Fibroblast of peridontal ligament (primary cell): Measurements from ENCODE around the gene POLR3GL.

ENCODE experiments used
- DNase-seq: peaks from one replicate; pipeline ENCODE4 v3.0.0-alpha.2; 2010; ENCODE audit errors: extremely low read depth

POLR3GL gene

DNA sequence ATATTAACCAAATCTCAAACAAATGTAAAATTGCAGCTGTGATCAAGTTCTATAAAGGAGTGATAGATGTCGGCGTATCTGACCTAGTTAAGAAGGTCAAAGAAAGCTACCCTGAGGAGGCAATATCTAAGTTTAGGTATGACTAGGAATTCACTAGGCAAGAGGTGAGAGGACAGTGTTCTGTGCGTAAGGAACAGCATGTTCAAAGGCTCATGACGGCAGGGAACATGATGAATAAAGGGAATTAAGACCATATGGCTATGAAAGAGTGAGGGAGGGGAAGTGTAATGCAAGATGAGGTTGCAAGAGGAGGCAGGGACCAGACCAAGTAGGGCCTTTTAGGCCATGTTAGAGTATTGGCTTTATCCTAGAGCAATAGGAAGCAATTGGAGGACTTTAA, 15.3 kb upstream of the POLR3GL start:
- no peak for DNase-seq

DNA sequence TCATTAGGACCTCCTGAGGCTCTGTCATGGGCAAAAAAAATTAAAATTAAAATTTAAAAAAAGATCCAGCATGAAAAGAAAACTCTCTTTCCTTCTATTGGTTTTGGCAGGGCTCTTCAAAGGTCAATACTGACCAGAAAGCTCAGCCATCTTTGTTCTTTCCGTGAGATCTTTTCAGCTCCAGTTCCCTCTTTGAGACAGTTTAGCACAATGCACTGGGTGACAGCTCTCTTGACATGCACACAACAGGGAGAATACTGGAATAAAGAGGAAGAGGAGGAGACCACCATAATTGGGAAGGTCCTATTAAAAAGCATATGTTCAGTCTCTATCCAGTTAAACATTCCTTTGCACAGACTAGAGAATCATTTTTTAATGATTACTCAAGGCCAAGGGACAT, 13.0 kb upstream of the POLR3GL start:
- no peak for DNase-seq

DNA sequence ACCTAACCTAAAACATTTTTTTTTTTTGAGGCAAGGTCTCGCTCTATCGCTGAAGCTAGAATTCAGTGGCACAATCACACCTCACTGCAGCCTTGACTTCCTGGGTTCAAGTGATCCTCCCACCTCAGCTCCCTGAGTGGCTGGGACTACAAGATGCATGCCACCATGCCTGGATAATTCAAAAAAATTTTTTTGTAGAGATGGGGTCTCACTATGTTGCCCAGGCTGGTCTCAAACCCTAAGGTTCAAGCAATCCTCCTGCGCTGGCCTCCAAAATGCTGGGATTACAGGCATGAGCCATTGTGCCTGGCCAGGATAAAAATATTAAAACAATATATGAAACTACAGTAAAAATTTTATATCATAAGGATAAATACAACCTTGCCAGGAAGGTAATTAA, 11.6 kb upstream of the POLR3GL start:
- no peak for DNase-seq

DNA sequence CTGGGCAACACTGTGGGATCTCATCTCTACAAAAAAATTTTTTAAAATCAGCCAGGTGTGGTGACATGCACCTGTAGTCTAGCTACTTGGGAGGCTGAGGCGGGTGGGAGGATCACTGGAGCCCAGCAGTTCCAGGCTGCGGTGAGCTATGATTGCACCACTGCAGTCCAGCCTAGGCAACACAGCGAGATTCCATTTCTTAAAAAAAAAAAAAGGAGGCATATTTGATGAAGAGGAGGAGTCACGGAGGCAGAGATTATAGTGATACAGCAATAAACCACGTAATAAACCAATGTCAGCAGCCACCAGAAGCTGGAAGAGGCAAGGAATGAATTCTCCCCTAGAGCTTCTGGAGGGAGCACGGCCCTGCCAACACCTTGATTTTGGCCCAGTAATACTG, 10.6 kb upstream of the POLR3GL start:
- DNase-seq, result no peak

DNA sequence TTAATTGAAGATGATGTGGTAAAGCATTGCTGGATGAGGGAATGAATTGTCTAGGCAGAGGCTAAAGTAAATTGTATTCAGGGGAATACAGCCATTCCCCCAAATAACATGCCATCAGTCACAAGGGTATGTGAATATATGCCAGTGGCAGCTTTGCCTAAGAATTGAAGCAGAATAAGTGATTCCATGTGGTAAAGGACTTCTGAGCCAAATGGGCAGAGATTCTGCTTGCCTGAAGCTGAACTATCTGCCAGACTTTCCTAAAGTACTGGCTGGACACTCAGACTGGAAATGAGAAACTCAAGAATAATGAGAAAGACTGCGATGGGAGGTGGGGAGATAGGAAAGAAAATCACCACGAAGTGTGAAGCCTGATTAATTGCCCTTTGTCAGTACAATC, 9.1 kb upstream of the POLR3GL start:
- DNase-seq, result peak; percentile 86

DNA sequence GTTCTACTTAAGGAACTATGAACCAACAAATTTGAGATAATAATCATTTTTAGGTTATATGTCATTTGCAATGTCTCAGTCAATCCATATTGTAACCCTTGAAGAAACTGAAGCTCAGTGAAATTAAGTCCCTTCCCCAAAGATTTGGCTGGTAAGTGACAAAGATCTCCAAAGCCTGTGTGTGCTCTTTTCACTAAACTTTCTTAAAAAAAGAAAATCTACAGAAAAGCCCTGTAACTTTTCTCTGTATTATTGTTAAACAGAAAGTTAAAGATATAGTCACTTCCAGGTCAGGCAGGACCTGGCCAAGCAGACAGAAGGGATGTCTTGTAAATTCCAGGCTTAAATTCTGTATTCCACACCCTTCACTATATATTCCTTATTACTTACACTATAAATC, 8.1 kb upstream of the POLR3GL start:
- DNase-seq, result no peak

DNA sequence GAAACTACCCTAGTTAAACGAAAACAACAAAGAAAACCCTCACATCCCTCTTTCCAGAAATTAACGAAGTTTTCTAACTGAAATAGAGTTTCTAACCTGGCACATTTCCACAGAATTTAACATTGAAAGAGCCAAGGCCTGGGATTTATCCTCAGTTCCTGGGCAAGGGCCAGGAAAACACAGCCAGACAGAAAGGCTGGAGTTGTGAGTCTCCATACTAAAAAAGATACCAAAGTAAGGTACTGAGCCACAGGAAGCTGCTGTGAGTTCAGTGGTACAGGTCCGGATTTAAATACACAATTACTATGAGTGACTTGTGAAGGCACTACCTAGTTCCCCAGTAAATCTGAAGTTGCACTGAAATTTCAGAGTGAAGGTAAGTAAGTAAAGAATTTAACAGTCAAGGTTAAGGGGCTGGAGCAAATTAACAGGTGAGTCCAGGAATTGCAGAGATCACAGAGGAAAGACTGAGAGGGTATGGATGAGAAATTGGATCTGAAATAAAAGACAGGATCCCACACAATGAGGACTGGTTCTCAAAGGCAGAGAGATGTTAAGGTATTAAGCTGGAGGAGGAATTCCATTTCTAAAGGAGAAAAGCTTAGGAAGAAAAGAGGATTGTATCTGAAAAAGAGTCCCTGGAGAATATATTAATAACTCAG, 7.6 kb upstream of the POLR3GL start:
- DNase-seq, result peak; percentile 78

DNA sequence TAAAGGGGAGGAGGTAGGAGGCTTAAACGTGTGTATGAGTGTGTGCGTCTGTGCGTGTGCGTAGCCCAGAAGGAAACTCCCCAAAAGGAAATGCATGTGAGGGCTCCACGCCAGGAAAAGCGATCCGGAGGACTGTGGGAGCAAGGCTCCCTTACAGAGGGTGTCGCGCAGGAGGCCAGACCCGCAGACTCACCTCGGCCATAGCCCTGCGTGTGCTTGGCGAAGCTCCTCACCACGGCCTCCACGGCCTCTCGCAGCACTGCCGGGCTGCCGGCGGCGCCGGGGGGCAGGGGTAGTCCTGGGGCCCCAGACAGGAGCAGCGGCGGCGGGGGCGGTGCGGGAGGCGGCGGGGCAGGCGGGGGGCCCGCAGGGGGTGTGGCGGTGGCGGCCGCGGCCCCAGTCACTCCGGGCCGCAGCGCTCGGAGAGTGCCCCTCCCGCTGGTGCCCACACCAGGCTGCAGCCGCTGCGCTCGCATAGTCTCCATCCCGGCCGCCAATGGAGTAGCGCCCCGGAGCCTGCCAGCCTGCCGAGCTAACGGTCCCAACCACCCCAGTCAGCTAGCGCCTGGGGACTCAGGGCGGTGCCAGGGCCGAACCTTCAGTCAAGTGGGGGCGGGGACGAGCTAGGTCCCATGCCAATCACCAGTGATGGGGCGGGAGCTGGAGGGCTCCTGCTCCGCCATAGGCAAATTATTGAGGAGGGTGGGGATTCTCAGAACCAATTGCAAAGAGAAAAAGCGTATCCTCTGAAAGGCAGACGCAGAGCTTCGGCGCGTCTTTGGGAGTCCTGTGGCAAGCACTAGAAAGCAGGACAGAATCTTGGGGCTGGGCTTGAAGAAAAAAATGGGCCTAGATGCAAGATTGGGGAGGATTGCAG, 6.8 kb upstream of the POLR3GL start, which contains the start of gene LIX1L:
TSS of gene LIX1L (minus strand) at position 575 of the 877 bp plus-strand sequence. CDS start at position 485, 90 bp downstream.
- DNase-seq, result peak; percentile 95

DNA sequence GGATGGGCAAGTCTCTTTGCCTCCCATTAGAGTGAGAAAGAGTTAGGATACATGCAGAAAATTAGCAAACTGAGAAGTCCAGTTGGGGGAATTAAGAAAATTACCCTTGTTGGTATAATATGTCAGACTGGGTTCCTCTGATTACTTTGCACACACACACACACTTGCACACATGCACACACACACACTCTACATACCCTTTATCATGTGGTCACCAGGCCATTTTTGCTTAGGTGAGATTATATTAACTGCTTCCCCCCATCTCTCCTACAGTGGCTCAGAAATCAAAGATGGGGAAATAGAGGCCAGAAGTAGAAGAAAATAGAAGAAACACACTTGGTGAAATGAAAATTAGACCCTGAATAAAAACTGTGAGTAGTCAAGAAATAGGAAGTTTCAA, 5.8 kb upstream of the POLR3GL start:
- DNase-seq, result no peak

DNA sequence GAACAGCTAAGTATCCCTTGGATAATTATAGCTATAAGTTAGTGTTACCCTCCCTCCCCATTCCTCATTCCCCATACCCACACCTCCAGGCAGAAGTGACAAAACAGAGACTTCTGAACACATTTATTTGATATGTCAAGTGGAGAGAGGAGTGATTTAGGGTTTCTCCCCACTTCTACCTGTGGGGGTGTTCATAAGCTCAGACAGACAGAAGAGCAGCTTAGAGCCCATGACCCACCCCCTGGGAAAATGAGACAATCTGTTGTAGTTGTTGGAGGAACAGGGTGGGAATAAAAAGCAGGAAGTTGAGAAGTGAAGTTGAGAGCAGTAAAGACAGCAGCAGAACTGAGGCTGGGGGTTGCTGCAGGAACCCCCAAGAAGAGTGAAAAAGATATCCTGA, 5.2 kb upstream of the POLR3GL start:
- DNase-seq, result no peak

DNA sequence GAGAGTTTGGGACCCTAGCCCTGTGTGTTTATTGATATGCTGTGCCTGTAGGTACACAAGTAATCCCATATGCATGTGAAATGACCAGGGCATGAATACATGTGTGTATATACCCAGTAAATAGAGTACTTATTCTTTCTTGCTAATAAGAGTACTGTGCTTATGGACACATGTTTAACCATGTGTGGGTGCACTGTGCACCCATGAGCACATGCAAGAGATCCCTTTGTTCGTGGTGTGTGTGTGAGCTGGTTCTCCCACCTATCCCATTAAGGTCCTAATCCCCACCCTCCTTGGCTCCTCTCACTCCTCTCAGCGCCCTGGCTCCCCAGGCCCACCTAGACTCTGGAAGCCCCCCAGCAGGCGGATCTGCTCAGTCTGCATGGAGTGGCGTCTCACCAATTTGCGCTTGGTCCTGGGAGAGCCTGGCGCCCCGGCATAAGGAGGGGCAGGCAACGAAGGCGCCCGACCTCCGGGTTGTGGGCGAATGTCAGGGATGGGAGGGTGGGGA, 4.5 kb upstream of the POLR3GL start:
- no peak for DNase-seq

DNA sequence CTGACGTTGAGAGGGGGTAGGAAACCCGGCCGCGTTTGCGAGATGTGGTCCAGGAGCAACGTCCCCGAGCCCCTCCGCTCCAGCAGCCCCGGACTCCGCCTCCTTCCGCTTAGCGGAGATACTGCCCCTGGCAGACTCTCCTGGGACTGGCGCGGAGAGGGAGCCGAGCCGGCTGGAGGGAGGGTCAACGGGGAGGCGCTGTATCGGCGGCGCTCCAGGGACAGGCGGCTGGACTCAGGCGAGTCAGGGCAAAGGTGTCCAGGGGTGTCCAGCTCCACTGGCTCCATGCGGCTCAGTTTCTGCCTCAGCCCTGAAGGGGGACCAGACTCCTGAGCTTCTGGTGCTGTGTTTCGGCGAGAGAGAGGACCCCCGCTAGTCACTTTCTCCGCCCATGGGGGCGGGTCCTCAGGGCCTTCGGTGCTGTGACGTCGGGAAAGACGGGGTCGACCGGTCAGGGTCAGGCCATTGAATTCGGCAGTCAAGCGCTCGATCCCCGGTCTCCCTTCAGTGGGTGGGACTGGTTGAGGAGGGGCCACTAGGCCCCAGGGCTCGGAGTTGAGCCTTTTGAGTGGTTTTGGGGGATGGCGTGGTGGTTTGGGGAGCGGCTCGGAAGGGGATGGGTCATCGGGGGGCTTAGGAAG, 3.9 kb upstream of the POLR3GL start:
- peak; percentile 24 for DNase-seq

DNA sequence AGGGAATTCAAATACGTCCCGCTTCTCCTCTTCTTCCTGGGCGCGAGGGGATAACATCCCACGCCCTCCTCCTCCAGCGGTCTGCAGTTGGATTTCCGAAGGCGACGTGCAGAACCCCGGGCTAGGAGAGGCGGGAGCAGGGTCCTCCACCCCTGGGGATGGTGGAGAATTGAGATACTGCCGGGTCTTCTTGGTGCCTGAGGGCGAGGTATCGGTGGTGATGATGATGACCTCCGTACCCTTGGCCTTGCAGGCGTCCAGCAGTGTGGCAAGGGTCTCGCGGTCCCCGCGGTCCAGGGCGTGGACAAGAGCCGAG, 3.4 kb upstream of the POLR3GL start:
- DNase-seq, result no peak

DNA sequence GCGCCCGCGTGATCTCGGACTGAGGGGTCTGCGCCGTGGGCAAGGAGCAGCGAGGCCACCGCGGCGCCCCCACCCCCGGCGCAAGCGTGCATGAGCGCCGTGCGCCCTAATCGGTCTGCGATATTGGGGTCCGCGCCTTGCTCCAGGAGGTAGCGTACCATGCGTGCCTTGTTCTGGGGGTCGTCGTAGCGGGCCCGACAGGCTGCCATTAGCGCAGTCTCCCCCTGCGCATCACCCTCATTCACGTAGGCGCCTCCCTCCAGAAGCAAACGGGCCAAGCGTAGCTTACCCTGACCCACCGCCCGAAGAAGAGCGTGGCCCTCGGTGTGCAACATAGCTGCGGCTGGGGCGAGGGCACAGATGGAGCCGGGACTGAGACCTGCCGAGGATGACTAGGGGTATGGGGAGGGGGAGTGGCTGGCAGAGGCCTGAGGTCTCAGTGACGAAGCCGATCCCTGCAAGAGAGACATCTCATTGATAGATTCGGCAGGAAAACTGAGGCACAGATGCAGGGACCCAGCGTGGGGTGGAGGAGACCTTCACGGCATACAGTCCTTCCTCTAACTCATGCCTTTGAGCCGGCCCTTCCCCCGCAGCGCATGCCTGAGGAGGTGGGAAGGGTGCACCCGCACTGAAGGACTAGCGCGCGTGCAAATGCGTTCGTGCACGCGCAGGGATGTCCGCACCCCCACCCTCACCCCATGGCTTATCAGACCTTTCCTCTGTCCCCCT, 2.9 kb upstream of the POLR3GL start:
- DNase-seq, result no peak

DNA sequence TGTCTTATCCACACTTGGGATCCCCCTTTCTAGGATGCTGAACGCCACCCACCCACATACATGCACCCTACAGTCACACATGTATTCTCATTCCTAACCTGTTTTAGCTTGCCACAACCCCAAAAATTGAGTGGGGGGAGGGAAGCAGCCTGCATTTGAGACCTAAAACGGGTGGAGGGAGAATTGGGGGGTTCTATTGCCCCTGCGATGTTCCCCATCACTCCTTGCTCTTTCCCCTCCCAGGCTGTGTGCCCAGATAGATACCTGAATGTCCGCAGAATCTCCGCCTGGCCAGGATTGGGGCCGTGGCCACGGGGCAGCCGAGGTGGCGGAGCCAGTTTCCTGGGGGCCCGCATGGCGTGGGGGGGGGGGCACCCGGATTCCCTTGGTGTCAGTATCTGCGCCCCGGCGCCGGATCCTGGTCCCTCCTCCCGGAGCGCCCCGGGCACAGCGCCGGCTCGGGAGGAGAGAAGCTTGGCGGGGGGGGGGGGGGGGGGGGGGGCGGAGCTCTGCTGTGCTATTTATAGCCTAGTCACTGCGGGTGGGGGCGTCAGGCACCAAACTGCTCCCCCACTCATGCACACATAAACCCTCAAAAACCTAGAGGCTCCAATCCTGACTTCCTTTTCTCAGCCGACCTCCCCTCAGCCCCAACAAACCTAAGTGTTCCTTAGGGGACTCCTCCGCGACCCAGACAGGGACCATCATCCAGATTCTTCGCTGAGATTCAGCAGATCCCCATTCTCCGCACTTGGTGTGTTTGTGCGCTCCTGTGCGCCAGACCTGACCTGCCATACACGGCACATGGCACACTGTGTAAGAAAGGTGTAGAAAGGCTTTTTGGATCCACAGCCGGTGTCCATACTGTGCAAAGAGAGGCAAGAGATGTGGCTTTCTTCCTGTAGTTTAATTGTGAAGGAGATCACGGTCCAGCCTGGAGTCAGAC, 2.1 kb upstream of the POLR3GL start:
- DNase-seq, result no peak

DNA sequence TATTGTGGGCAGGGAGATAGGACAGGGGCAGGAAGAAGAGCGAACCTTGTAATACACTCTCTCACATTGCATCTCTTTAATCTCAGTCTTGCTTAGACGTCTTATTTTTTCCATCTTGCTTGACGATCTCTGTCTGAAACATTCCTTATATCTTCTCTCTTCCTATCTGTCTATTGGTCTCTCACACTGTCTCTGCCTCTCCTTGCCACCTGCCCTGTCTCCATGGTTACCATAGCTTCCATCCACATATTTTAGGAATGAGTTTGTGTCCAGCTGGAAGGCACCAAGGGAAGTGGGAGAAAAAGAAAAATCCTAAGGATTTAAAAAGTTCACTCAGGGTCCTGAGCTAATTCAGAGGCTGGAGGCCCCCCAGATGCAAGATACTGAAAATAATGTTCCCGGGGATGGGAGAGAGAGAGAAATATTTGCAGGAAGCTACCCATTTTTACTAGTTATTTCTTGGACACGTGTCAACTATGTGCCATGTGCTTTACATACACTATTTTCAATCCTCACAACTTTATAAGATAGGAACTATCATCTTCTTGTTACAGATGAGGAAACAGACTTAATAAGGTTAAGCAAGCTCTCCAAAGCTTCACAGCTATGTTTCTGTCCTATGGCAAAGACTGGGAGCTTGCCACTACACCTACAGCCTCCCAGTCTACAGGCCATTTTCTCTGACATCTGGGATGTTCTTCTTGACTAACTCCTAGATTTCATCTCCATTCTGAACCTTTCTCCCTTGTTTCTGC, 1.0 kb upstream of the POLR3GL start:
- peak; percentile 37 for DNase-seq

DNA sequence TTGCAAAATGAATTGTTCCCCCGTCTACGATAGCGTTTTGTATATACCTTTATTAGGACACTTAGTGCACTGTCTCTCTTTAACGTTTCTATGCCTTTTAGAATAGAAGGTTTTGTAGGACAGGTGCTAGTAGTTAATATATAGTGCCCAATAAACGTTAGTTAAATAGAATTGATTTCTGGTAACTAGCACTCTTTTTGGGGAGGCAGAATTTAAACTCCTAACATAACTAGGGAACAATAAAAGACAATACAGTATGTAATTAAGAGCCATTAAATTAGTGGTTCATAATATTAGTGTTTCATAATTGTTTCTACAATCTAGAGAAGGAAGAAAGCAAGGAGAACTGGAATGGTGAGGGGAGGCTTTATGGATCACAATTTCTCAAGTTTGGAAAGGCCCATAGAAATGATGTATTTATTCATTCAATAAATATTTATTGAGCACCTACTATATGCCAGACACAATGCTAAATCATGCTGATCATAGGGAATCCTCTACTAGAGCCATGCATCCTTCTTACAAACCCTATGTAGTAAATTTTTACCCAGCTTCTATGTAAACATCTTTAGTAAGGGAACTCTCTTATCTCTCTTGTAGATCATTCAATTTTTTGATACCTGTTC, 742 bp downstream of the POLR3GL start:
- DNase-seq, result no peak

DNA sequence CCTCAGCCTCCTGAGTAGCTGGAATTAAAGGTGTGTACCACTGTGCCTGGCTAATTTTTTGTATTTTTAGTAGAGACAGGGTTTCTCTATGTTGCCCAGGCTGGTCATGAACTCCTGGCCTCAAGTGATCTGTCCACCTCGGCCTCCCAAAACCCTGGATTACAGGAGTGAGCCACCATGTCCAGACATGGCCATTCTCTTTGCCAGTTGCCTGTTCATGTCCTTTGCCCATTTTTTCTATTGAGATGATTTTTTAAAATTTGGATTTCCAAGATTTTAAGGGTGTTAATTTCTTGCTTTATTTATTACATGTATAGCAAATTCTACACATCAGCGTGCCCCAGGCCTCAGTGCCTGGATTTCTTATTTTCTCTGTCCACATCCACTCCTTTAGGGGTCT, 2.8 kb downstream of the POLR3GL start:
- no peak for DNase-seq

DNA sequence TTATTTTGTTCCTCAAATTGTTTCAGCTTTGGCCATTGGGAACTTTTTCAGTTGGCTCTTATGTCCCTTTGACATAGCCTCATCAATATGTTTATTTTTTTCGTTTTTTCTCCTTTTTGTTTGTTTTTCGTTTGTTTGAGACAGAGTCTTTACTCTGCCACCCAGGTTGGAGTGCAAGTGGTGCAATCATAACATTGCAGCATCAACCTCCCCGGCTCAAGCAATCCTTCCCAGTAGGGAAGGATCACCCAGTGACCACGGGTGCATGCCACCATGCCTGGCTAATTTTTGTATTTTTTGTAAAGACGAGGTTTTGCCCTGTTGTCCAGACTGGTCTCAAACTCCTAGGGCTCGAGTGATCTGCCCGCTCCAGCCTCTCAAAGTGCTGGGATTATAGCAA, 8.1 kb downstream of the POLR3GL start:
- DNase-seq, result no peak

DNA sequence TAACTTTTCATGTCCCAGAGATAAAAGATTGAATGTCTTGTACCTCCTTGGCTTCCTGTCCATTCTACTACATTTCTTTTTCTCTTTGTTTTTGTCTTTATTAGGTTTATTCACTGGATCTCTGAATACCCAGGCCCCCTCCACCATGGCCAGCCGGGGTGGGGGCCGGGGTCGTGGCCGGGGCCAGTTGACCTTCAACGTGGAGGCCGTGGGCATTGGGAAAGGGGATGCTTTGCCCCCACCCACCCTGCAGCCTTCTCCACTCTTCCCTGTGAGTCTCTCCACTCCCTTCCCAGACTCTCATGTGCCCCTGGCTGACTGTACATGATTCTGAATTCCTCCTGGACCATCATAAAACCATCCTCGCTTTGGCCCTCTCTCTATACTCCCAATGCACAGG, 10.2 kb downstream of the POLR3GL start:
- no peak for DNase-seq
